ENCODE data around the gene LMX1B.

LMX1B gene

DNA sequence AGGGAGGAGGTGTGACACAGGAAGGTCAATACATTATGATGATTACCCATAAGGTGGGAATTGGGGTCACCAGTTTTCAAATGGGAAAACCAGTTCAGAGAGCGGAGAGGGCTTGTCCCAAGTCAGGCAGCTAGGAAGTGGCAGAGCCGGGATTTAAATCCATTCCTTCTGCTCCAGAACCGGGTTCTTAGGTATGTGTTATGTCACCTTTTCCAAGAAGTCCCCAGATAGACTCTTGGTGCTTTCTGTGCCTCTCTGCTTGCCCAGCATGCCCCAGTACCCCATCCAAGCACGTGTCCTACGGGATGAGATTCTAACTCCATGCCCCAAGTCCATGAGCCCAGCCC, 69.9 kb downstream of the LMX1B start:
- no peak overlapping the region for H3K27ac ChIP-seq
- TF ChIP-seq ZFX (IDR thresholded peaks at IDR 0.05; ENCODE audit: borderline replicate concordance): no peak
- TF ChIP-seq, protein P1, sequence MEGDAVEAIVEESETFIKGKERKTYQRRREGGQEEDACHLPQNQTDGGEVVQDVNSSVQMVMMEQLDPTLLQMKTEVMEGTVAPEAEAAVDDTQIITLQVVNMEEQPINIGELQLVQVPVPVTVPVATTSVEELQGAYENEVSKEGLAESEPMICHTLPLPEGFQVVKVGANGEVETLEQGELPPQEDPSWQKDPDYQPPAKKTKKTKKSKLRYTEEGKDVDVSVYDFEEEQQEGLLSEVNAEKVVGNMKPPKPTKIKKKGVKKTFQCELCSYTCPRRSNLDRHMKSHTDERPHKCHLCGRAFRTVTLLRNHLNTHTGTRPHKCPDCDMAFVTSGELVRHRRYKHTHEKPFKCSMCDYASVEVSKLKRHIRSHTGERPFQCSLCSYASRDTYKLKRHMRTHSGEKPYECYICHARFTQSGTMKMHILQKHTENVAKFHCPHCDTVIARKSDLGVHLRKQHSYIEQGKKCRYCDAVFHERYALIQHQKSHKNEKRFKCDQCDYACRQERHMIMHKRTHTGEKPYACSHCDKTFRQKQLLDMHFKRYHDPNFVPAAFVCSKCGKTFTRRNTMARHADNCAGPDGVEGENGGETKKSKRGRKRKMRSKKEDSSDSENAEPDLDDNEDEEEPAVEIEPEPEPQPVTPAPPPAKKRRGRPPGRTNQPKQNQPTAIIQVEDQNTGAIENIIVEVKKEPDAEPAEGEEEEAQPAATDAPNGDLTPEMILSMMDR (IDR thresholded peaks at IDR 0.05): no peak

DNA sequence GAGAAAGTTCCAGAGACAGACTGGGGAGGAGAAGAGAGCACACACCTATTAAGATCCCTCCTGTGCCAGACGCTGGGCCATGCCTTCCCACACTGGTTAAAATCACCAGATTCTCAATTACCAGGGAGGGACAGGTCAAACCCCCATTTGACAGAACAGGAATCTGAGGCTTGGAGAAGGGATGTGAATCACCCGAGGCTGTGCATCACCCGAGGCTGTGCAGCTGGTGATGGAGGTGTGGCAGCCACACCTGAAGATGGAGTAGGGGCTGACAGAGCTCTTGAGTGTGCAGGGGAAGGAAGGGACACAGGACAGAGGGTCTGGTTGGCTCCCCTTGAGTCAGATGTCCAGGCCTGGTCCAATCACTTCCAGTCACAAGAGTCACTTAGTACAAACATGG, 70.6 kb downstream of the LMX1B start:
- TF ChIP-seq ZFX (IDR thresholded peaks at IDR 0.05; ENCODE audit: borderline replicate concordance): no peak
- TF ChIP-seq, protein P1 (IDR thresholded peaks at IDR 0.05): no peak
- H3K27ac ChIP-seq: no peak overlapping the region

- TF ChIP-seq ZFX (IDR thresholded peaks at IDR 0.05; ENCODE audit: borderline replicate concordance): no peak
- TF ChIP-seq, protein P1 (IDR thresholded peaks at IDR 0.05): no peak
- no peak overlapping the region for H3K27ac ChIP-seq
These were observed 71.3 kb downstream of the LMX1B start for GRCh38 chr9:126684965-126685465.

DNA sequence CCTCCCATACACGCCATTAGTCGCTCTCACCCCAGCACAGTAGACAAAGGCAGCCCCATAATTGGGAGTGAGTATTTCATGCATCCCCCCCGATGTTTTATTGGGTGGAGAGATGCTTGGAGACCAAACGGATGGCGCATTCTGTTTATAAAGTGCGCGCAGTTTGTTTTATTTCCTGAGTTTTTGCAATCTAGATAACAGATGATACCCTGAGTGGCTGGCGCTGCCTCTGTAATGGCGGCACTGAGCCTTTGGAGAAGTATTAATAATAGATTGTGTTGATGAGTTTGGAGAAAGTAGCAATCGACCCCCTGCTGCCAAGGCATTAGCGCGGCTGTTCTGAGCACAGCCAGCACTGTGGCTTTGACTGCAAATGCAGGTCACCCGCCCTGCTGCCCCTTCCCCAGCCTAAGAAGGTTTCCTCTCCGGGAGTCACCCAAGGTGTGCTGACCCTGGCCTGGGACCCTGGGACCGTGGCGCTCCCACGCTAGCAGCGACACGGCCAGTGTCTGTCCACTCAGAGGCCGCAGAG, 74.3 kb downstream of the LMX1B start:
- TF ChIP-seq ZFX (IDR thresholded peaks at IDR 0.05; ENCODE audit: borderline replicate concordance): no peak
- TF ChIP-seq, protein P1 (IDR thresholded peaks at IDR 0.05): no peak

GRCh38 chr9:126688617-126689016, 74.9 kb downstream of the LMX1B start:
- H3K27ac ChIP-seq: no peak overlapping the region
- TF ChIP-seq, protein P1 (IDR thresholded peaks at IDR 0.05): no peak
- TF ChIP-seq ZFX (IDR thresholded peaks at IDR 0.05; ENCODE audit: borderline replicate concordance): no peak

More for the DNA sequence above, 74.3 kb downstream of the LMX1B start:
- H3K27ac ChIP-seq: no peak overlapping the region

DNA sequence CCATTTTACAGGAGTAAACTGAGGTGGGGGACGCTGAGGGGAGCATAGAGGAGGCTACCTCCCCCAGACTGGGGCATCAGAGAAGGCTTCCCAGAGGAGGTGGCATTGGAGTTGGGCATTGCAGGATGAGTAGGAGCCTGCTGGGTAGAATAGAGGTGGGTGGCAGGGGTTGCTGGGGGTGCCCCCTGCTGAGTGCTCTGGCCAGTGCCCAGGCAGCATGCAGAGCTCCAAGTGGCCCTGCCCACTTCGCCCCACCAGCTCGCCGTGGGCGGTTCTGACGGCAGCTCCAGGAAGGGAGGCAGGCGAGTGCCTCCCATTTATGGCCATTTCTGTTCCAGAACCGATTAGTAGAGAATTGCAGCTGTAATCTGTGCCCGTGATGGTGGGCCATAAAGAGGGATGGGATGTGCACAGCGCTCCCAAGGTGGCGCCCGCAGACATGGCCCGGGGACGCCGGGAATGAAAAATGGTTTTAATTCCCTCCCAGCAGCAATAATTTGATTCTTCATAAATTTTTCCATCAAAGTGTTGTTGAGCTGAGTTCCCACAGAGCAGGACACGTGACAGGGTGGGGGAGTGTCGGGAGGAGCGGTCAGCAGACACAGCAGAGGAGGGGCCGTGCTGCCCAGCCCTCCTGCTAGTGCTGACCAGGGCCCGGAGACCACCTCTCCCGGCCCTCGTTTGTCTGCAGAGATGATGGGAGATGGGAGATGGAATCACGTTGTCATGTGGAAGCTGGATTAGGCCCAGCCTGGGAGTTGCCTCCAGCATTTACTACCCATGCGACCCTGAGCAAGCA, 75.5 kb downstream of the LMX1B start:
- H3K27ac ChIP-seq: no peak overlapping the region
- TF ChIP-seq, protein P1 (IDR thresholded peaks at IDR 0.05): no peak
- TF ChIP-seq ZFX (IDR thresholded peaks at IDR 0.05; ENCODE audit: borderline replicate concordance): no peak

DNA sequence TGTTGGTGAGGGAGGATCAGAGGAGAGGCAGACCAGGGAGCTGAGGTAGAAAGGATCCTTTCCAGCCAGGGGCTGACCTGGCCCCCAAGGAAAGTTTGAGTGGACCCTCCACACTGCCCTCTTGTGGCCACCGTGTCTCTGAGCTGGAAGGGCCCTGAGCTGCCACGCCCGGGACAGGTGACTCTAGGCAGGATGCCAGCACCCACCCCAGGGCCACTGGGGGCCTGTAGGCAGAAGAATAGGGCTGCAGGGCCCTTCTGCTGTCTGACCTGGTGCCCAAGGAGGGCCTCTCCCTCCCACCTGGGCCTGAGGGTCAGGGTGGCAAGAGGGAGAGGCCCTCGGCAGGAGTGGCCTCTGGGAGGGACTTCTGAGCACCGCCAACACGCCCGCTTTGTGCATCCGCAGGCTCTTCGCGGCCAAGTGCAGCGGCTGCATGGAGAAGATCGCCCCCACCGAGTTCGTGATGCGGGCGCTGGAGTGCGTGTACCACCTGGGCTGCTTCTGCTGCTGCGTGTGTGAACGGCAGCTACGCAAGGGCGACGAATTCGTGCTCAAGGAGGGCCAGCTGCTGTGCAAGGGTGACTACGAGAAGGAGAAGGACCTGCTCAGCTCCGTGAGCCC, 76.8 kb downstream of the LMX1B start:
- TF ChIP-seq, protein P1 (IDR thresholded peaks at IDR 0.05): peak; percentile 87
- no peak for TF ChIP-seq ZFX (IDR thresholded peaks at IDR 0.05; ENCODE audit: borderline replicate concordance)
- no peak overlapping the region for H3K27ac ChIP-seq
